Ishikawa (cell line): ENCODE measurements around the gene NEUROG3.

ENCODE experiments used
- CEBPB ChIP-seq: IDR thresholded peaks from 2 replicates; pipeline ENCODE4 v1.6.1; 2012
- CREB1 ChIP-seq: IDR thresholded peaks from 2 replicates; pipeline ENCODE4 v1.6.1; 2012; ENCODE audit warnings: low read depth
- EGR1 ChIP-seq: IDR thresholded peaks from 2 replicates; pipeline ENCODE4 v1.6.1; 2012
- EP300 ChIP-seq: IDR thresholded peaks from 2 replicates; pipeline ENCODE4 v1.6.1; 2012; ENCODE audit warnings: borderline replicate concordance
- FOXM1 ChIP-seq: IDR thresholded peaks from 2 replicates; pipeline ENCODE4 v1.6.1; 2012; ENCODE audit warnings: low read depth, borderline replicate concordance
- NFIC ChIP-seq: IDR thresholded peaks from 2 replicates; pipeline ENCODE4 v1.6.1; 2012
- RAD21 ChIP-seq: IDR thresholded peaks from 2 replicates; pipeline ENCODE4 v1.6.1; 2012; ENCODE audit warnings: low read depth
- REST ChIP-seq: IDR thresholded peaks from 2 replicates; pipeline ENCODE4 v1.6.1; 2012; ENCODE audit warnings: low read depth, mild to moderate bottlenecking
- TAF1 ChIP-seq: IDR thresholded peaks from 2 replicates; pipeline ENCODE4 v1.6.1; 2012; ENCODE audit warnings: low read depth, mild to moderate bottlenecking
- TCF12 ChIP-seq: IDR thresholded peaks from 2 replicates; pipeline ENCODE4 v1.6.1; 2012; ENCODE audit warnings: low read depth
- TEAD4 ChIP-seq: IDR thresholded peaks from 2 replicates; pipeline ENCODE4 v1.6.1; 2012
- YY1 ChIP-seq: IDR thresholded peaks from 2 replicates; pipeline ENCODE4 v1.6.1; 2012; ENCODE audit warnings: low read depth
- ZBTB7A ChIP-seq: IDR thresholded peaks from 2 replicates; pipeline ENCODE4 v1.6.1; 2012; ENCODE audit warnings: low read depth
- TF ChIP-seq, protein P1 (sequence below): IDR thresholded peaks from 2 replicates; pipeline ENCODE4 v1.6.1; 2012
- TF ChIP-seq, protein P2 (sequence below): IDR thresholded peaks from 2 replicates; pipeline ENCODE4 v1.6.1; 2012

The NEUROG3 gene

GRCh38 chr10:69549959-69550358 is 23.3 kb downstream of the NEUROG3 start:
- TF ChIP-seq YY1 (no peak), FOXM1 (no peak), NFIC (no peak), TEAD4 (no peak), REST (no peak), EGR1 (no peak), CEBPB (no peak), TAF1 (no peak), RAD21 (no peak), EP300 (no peak), ZBTB7A (no peak), TCF12 (no peak), CREB1 (no peak)
- TF ChIP-seq, protein P1, sequence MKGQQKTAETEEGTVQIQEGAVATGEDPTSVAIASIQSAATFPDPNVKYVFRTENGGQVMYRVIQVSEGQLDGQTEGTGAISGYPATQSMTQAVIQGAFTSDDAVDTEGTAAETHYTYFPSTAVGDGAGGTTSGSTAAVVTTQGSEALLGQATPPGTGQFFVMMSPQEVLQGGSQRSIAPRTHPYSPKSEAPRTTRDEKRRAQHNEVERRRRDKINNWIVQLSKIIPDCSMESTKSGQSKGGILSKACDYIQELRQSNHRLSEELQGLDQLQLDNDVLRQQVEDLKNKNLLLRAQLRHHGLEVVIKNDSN: no peak
- TF ChIP-seq, protein P2, sequence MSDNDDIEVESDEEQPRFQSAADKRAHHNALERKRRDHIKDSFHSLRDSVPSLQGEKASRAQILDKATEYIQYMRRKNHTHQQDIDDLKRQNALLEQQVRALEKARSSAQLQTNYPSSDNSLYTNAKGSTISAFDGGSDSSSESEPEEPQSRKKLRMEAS: no peak

DNA sequence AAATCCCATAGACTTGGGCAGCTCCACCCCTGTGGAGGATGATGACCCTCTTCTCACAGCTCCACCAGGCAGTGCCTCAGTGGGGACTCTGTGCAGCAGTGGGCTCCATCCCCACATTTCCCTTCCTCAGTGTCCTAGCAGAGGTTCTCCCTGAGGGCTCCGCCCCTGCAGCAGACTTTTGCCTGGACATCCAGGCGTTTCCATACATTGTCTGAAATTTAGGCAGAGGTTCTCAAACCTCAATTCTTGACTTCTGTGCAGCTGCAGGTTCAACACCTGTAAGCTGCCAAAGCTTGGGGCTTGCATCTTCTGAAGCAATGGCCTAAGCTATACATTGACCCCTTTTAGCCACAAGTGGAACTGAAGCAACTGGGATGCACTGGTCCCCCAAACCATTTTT is 31.8 kb downstream of the NEUROG3 start:
- TF ChIP-seq YY1 (no peak), CEBPB (no peak), RAD21 (no peak), TEAD4 (no peak), ZBTB7A (no peak), FOXM1 (no peak), EP300 (no peak), EGR1 (no peak), TCF12 (no peak), TAF1 (no peak), REST (no peak), NFIC (no peak), CREB1 (no peak)
- TF ChIP-seq, protein P1: no peak
- TF ChIP-seq, protein P2: no peak

GRCh38 chr10:69538461-69538860 is 34.8 kb downstream of the NEUROG3 start:
- no peak for TF ChIP-seq NFIC
- no peak for TF ChIP-seq REST
- TF ChIP-seq CREB1: no peak
- TF ChIP-seq RAD21: no peak
- no peak for TF ChIP-seq ZBTB7A
- TF ChIP-seq TCF12: no peak
- TF ChIP-seq FOXM1: no peak
- TF ChIP-seq, protein P2: no peak
- TF ChIP-seq, protein P1: no peak
- TF ChIP-seq TEAD4: no peak
- TF ChIP-seq EP300: no peak
- no peak for TF ChIP-seq YY1

GRCh38 chr10:69537449-69537848 is 35.8 kb downstream of the NEUROG3 start:
- TF ChIP-seq EGR1 (no peak), NFIC (no peak), YY1 (no peak), EP300 (no peak), TAF1 (no peak), TCF12 (no peak), FOXM1 (no peak), CREB1 (no peak), ZBTB7A (no peak)
- TF ChIP-seq, protein P2: no peak
- TF ChIP-seq, protein P1: no peak
